Stimulated activated CD4-positive, alpha-beta T cell treated with anti-CD3 and anti-CD28 coated beads, TNF-alpha, amount 100 ng/mL, for 24 hours (primary cell): ENCODE data around the gene AIF1.
A peak's percentile ranks its signal among the peaks of the same experiment; 100 is the strongest.

Source experiments
- DNase-seq, 3 experiments: peaks; one replicate each; pipeline ENCODE4 v3.0.0-alpha.2; 2020; ENCODE audit warnings: low read depth in 3 of 3

AIF1 gene

DNA sequence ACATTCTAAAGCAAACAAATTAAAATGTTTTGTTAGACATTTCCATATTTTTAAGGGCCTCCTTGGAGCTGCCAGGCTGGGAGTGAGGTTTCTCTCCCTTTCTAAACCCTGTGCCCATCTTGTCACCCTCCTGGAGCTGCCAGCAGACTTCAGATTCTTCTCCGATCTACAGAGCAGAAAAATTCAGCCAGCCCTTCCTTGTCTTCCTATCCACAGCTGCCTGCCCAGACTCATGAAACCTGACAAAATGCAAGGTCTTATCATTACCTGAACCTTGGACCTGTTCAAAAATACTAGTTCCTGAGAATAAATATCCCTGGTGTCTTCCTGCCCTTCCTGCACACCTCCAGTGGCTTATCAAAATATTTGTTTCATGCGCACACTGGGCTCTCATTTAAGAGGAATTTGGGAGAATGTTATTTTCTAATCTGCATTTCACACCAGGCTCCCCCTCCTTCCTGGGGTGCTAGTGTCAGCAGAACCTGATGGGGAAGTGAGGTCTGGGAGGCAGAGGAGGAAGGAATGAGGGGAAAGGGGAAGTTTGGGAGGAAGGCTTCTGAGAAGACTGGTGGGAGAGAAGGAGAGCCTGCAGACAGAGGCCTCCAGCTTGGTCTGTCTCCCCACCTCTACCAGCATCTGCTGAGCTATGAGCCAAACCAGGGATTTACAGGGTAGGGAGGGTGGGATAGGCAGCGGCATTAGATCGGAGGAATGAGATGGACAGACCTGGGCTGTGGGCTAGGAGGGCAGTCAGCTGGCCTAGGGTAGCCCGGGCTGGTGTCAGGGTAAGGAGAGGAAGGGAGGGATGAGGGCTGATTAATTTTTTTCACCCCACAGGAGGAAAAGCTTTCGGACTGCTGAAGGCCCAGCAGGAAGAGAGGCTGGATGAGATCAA lies at the start of gene AIF1:
TSS of gene AIF1 (plus strand) at position 551 of the 895 bp plus-strand sequence. CDS start at position 647, 96 bp downstream.
- no peak for DNase-seq

- no peak for DNase-seq
Measured at GRCh38 chr6:31567531-31568370, 47.3 kb upstream of the AIF1 start.

GRCh38 chr6:31568537-31568961 lies 46.5 kb upstream of the AIF1 start:
- DNase-seq = peak in 2 of 3 experiments; percentile 67 to 69

DNA sequence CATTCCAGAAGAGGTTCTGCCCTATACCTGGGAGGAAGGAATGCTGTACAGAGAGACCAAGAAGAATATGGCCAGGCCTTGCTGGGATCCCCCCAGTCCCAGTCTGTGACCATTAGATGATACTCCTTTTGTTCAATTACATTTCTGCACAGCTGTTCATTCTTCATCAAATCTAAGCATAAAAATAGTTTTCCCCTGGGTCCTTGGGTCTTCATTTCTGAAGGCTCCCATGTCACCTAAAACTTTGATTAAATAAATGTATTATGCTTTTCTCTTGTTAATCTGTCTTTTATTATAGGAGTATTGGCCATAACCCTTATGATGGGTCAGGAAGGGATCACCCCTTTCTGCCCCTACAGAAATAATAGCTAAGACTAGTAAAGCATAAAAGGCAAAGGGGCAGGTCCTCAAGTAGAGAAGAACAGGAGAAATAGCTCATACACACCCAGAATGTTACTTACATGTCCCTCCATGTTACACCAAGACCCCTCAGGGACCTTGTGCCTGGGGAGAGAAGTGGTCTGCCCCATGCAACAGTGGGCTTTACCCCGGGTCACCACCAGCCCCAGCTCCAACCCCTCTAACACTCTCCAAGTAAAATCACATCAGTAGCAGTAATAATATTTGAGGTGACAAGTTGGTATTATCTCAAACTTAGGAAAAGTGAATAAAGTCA lies 45.0 kb upstream of the AIF1 start:
- DNase-seq = no peak

DNA sequence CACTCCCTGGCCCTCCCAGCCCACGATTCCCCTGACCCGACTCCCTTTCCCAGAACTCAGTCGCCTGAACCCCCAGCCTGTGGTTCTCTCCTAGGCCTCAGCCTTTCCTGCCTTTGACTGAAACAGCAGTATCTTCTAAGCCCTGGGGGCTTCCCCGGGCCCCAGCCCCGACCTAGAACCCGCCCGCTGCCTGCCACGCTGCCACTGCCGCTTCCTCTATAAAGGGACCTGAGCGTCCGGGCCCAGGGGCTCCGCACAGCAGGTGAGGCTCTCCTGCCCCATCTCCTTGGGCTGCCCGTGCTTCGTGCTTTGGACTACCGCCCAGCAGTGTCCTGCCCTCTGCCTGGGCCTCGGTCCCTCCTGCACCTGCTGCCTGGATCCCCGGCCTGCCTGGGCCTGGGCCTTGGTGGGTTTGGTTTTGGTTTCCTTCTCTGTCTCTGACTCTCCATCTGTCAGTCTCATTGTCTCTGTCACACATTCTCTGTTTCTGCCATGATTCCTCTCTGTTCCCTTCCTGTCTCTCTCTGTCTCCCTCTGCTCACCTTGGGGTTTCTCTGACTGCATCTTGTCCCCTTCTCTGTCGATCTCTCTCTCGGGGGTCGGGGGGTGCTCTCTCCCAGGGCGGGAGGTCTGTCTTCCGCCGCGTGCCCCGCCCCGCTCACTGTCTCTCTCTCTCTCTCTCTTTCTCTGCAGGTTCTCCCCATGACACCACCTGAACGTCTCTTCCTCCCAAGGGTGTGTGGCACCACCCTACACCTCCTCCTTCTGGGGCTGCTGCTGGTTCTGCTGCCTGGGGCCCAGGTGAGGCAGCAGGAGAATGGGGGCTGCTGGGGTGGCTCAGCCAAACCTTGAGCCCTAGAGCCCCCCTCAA lies 42.8 kb upstream of the AIF1 start, which contains the start of gene LTA:
TSS of gene LTA (plus strand) at position 249 of the 871 bp plus-strand sequence. CDS start at position 703, 454 bp downstream.
- peak in 2 of 3 experiments; percentile 62 to 86 for DNase-seq

GRCh38 chr6:31573239-31574105 lies 41.6 kb upstream of the AIF1 start:
- no peak for DNase-seq

- peak in 1 of 3 experiments; percentile 74 for DNase-seq
Measured at GRCh38 chr6:31574106-31575061, 40.6 kb upstream of the AIF1 start.

GRCh38 chr6:31575335-31575901 lies 39.6 kb upstream of the AIF1 start, which contains the start of gene TNF:
TNF (plus strand) TSS chr6:31575565; CDS start chr6:31575742, 177 bp downstream.
- peak; percentile 73 to 88 (median 81) for DNase-seq

GRCh38 chr6:31575952-31576685 lies 38.9 kb upstream of the AIF1 start:
- no peak for DNase-seq

DNA sequence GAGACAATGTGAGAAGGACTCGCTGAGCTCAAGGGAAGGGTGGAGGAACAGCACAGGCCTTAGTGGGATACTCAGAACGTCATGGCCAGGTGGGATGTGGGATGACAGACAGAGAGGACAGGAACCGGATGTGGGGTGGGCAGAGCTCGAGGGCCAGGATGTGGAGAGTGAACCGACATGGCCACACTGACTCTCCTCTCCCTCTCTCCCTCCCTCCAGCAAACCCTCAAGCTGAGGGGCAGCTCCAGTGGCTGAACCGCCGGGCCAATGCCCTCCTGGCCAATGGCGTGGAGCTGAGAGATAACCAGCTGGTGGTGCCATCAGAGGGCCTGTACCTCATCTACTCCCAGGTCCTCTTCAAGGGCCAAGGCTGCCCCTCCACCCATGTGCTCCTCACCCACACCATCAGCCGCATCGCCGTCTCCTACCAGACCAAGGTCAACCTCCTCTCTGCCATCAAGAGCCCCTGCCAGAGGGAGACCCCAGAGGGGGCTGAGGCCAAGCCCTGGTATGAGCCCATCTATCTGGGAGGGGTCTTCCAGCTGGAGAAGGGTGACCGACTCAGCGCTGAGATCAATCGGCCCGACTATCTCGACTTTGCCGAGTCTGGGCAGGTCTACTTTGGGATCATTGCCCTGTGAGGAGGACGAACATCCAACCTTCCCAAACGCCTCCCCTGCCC lies 38.0 kb upstream of the AIF1 start:
- peak in 1 of 3 experiments; percentile 70 for DNase-seq

GRCh38 chr6:31577579-31577966 lies 37.5 kb upstream of the AIF1 start:
- DNase-seq = no peak

- no peak for DNase-seq
Measured at GRCh38 chr6:31578184-31579118, 36.6 kb upstream of the AIF1 start.

DNA sequence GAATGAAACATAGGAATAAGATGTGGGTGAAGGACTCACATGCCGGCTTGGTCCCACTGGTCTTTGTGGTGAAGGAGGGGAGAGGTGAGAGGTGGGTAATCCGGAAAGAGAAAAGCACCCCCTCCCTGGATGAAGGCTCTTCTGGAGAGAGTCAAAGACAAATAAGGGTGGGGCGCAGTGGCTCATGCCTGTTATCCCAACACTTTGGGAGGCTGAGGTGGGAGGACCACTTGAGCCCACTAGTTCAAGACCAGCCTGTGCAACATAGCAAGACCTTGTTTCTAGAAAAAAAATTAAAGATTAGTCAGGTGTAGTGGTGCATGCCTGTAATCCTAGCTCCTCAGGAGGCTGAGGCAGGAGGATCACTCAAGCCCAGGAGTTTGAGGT lies 35.9 kb upstream of the AIF1 start:
- no peak for DNase-seq

GRCh38 chr6:31579546-31580437 lies 35.2 kb upstream of the AIF1 start:
- DNase-seq = peak in 1 of 3 experiments; percentile 57

DNA sequence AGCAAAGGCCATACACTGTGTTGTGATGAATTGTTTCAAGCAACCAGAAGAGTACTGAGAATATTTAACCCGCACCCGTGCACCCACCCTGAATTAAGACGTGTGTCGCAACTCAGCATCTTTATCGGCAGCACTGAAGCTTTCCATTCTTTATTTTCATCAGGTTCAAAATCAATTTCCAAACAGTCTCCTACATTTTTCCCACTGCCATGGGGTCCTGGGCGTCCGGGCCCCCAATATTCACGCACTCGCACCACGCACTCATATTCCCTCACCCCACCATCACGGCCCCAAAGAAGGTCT lies 34.6 kb upstream of the AIF1 start:
- no peak for DNase-seq
